GM12873 (cell line): ENCODE data around the gene DTNB.

Experiments used
- TF ChIP-seq, protein P1 (sequence below): IDR thresholded peaks from 2 replicates; pipeline ENCODE4 v1.5.1; 2012; ENCODE audit warnings: low read depth, mild to moderate bottlenecking, moderate library complexity, low read length, control low read depth; ENCODE audit not compliant: insufficient read depth; ENCODE audit errors: missing control alignments

DTNB gene

DNA sequence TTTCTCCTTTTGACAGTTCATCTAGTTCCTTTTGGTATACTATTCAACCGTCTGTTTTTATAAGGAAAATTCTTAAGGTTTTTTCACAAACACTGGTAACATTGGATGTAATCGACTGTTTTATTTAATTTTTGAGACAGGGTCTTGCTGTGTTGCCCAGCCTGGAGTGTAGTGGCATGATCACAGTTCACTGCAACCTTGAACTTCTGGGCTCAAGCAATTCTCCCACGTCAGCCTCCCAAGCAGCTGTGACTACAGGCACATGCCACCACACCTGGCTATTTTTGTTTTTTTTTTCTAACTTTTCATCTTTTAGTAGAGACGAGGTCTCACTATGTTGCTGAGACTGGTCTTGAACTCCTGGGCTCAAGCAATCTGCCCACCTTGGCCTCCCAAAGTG, 227.3 kb downstream of the DTNB start:
- TF ChIP-seq, protein P1, sequence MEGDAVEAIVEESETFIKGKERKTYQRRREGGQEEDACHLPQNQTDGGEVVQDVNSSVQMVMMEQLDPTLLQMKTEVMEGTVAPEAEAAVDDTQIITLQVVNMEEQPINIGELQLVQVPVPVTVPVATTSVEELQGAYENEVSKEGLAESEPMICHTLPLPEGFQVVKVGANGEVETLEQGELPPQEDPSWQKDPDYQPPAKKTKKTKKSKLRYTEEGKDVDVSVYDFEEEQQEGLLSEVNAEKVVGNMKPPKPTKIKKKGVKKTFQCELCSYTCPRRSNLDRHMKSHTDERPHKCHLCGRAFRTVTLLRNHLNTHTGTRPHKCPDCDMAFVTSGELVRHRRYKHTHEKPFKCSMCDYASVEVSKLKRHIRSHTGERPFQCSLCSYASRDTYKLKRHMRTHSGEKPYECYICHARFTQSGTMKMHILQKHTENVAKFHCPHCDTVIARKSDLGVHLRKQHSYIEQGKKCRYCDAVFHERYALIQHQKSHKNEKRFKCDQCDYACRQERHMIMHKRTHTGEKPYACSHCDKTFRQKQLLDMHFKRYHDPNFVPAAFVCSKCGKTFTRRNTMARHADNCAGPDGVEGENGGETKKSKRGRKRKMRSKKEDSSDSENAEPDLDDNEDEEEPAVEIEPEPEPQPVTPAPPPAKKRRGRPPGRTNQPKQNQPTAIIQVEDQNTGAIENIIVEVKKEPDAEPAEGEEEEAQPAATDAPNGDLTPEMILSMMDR = no peak

DNA sequence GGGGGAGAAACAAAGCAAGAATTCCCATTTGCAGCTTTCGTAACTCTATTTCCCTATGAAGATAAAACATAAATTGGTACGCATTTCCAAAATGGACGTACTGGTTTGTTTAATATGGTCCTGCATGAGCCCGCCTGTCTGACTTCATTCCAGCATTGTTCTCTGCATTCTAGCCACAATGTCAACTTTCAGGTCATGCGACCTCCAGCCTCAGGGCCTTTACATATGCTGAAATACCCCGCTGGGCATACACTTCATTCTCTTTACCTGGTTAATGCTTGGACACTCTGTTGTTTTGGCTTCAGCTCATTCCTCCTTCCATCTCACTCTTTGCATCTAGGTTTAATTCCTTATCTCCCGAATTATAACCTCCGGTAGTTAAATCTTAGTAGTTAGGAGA, 227.9 kb downstream of the DTNB start:
- TF ChIP-seq, protein P1 = no peak

DNA sequence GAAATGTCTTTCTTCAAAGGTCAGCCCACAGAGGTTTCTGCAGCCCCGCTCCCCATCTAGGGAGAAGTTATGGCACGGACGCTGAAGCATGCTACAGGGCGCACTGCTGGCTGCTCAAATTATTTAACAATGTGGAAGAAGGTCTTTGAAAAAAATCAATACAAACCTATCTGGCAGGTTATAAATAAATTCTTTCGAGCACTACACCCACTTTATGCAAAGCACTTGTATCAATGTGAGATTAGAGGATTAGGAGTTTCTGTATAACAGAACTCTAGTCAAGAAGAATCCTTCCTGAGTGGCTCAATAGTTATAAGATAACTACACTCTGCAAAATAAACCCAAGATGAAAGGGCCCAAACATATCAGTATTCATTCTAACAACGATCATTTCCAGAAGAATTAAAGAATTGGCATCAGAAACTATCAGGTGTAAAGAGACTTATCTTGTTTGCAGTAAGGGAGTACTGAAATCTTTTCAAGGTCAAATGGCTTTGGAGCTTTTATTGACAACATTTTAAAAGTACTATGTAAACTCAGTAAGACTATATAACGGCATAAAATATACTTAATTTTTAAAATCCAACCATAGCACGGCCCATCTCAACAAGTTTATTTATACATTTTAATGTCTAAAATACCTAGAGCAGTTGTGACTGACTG, 228.6 kb downstream of the DTNB start:
- TF ChIP-seq, protein P1 = no peak

DNA sequence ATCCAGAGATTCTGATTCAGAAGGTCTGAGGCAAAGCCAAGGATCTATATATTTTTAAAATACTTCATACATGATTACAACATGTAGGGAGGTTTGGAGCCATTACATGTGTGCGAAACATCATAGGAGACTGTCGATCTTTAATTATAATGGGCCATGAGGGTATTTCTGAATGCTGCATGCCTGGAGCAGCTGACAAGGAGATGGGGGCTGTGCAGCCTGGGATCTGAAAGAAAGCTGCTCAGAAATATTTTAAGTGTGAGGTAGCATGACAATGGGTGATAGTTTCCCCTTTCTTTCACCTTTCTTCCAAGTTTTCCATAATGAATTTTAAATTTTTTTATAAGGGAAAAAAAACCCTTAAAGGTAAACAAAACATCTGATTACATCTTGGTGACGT, 229.6 kb downstream of the DTNB start:
- TF ChIP-seq, protein P1 = no peak

DNA sequence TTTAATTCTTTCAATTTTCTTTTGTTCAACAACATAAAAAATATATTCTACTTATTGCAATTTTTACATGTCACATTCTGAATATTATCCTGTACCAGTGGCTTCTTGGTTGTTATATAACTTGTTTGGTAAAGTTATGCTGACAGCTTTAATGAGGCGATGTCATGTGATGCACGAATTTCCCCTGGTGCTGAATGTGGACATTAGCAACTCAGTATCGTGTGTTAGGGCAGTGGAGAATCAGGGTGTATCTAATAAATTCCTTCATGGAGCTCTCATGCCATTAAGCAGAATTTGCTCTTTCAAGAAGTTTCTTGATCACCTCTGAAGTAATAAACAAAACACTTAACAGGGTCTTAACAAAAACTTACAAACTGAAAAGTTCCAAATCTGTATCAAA, 232.0 kb downstream of the DTNB start:
- TF ChIP-seq, protein P1 = no peak

DNA sequence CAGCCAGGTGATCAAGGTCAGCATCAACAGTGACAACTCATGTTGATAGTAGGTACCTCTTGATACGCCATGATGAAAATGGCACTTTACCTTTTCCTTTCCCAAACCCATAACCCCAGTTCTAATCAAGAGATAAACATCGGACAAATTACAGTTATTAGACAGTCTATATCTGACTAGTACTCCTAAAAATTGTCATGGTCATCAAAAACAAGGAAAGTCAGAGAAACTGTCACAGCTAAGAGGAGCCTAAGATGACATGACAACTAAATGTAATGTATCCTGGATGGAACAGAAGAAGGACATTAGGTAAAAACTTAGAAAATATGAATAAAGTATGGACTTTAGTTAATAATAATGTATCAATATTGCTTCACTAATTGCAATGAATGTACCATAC, 234.6 kb downstream of the DTNB start:
- TF ChIP-seq, protein P1 = no peak

DNA sequence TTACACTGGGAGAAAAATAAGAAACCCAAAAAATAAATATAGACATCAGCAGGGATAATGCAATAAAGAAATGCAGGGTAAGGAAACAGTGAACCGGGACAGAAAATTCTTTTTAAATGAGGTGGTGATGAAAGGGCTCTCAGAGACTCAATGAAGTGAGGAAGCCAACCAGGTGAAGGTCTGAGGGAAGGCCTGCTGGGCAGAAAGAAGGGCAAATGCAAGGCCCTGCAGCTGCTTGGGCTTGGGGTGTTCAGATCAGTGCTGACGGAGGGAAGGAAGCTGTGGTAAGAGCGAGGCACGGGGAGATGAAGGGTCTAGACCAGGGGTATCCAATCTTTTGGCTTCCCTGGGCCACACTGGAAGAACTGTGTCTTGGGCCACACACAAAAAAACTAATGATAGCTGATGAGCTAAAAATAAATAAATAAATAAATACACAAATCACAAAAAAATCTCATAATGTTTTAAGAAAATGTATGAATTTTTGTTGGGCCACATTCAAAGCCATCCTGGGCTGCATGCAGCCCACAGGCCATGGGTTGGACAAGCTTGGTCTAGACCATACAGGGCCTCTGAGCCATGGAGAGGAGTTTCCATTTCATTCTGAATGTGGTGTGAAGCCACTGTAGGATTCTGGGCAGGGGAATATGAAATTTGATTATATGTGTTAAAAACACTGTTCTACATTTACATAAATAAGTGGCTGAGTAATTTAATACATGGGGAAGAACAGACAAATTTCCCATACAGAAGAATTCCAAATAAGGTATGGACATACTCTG, 235.3 kb downstream of the DTNB start:
- TF ChIP-seq, protein P1 = no peak
